H1 (cell line): ENCODE measurements around the gene PRDM10. TPM values are rescaled to one million over a fixed set of nuclear protein-coding genes. Genes with fewer than 3 reads are reported as not detected.

Experiments
- CTCF ChIA-PET: fragments of 300-600 bp; sonication (Branson Sonifier 250); formaldehyde crosslinking; loops from one replicate; lab custom pipeline; 2021; ENCODE audit not compliant: partially characterized antibody; lab: Charles Lee
- POLR2A ChIA-PET: fragments of 300-600 bp; sonication (Branson Sonifier 250); formaldehyde crosslinking; loops from one replicate; lab custom pipeline; 2021; ENCODE audit warnings: inconsistent platforms; ENCODE audit not compliant: partially characterized antibody; lab: Charles Lee
- DNase-seq, 2 experiments: peaks; one replicate each; pipeline versions ENCODE4 v3.0.0 to v3.0.0-alpha.2; 2010 to 2022; ENCODE audit warnings: low spot score in 2 of 2, low read depth in 1 of 2, mixed read lengths in 1 of 2
- FAIRE-seq: peaks from 2 replicates; lab custom pipeline; 2011; peaks lifted over from hg19 to GRCh38; lab: Jason Lieb, UNC
- H2AFZ ChIP-seq: 2 replicates; pipeline ENCODE4 v1.8.1; 2012; ENCODE audit warnings: low read length, inconsistent platforms
- H2AK5ac ChIP-seq: 2 replicates; pipeline ENCODE4 v1.6.1; 2013; ENCODE audit warnings: low read depth, low read length
- H2BK120ac ChIP-seq: replicated peaks from 2 replicates; pipeline ENCODE3; 2013; ENCODE audit warnings: low read depth, low read length, inconsistent platforms
- H2BK12ac ChIP-seq: 2 replicates; pipeline ENCODE4 v1.6.1; 2013; ENCODE audit warnings: low read depth, low read length
- H2BK15ac ChIP-seq: 2 replicates; pipeline ENCODE4 v1.6.1; 2013; ENCODE audit warnings: low read length
- H2BK20ac ChIP-seq: 2 replicates; pipeline ENCODE4 v1.6.1; 2013; ENCODE audit warnings: low read length
- H2BK5ac ChIP-seq: 2 replicates; pipeline ENCODE4 v1.6.1; 2013; ENCODE audit warnings: low read depth, low read length
- H3K14ac ChIP-seq: 2 replicates; pipeline ENCODE4 v1.6.1; 2013; ENCODE audit warnings: inconsistent platforms; ENCODE audit not compliant: insufficient read length
- H3K18ac ChIP-seq: 2 replicates; pipeline ENCODE4 v1.6.1; 2013; ENCODE audit warnings: low read length; ENCODE audit errors: extremely low read depth
- H3K23ac ChIP-seq: 2 replicates; pipeline ENCODE4 v1.6.1; 2013; ENCODE audit warnings: inconsistent platforms; ENCODE audit not compliant: insufficient read length
- H3K23me2 ChIP-seq: 2 replicates; pipeline ENCODE4 v1.6.1; 2013; ENCODE audit warnings: low read depth, low read length
- H3K27ac ChIP-seq: 2 replicates; pipeline ENCODE4 v1.6.1; 2011; ENCODE audit warnings: low read depth, low read length, inconsistent platforms
- H3K27me3 ChIP-seq, 4 experiments: replicated peaks in 1 of 4; 1 replicate in 1 of 4; 2 replicates in 3 of 4; pipeline versions ENCODE4 v1.6.1 to v1.8.1; 2011 to 2013; ENCODE audit warnings: low read length in 3 of 4, mild to moderate bottlenecking in 3 of 4, inconsistent platforms in 2 of 4, mixed read lengths in 2 of 4, moderate library complexity in 1 of 4; ENCODE audit not compliant: control insufficient read depth in 3 of 4, insufficient read depth in 3 of 4; ENCODE audit errors: extremely low read depth in 1 of 4
- H3K36me3 ChIP-seq, 4 experiments: 2 replicates each; pipeline versions ENCODE4 v1.6.1 to v1.8.1; 2011 to 2013; ENCODE audit warnings: mild to moderate bottlenecking in 4 of 4, low read length in 3 of 4, moderate library complexity in 2 of 4, control low read depth in 1 of 4, inconsistent platforms in 1 of 4; ENCODE audit not compliant: insufficient read depth in 4 of 4, control insufficient read depth in 2 of 4
- H3K4ac ChIP-seq: replicated peaks from 2 replicates; pipeline ENCODE3; 2013; ENCODE audit warnings: low read length, low read depth, mixed read lengths, inconsistent platforms; ENCODE audit not compliant: insufficient read length
- H3K4me1 ChIP-seq, 4 experiments: replicated peaks in 1 of 4; 1 replicate in 1 of 4; 2 replicates in 3 of 4; pipeline versions ENCODE4 v1.6.1 to v1.8.1; 2011 to 2013; ENCODE audit warnings: low read length in 3 of 4, inconsistent platforms in 2 of 4, mixed read lengths in 1 of 4; ENCODE audit not compliant: insufficient read depth in 4 of 4, control insufficient read depth in 3 of 4
- H3K4me2 ChIP-seq, 2 experiments: 2 replicates each; pipeline versions ENCODE4 v1.6.1 to v1.8.1; 2011 to 2013; ENCODE audit warnings: low read depth in 2 of 2, low read length in 2 of 2, control low read depth in 1 of 2, inconsistent platforms in 1 of 2, mild to moderate bottlenecking in 1 of 2; ENCODE audit not compliant: insufficient read depth in 1 of 2
- H3K4me3 ChIP-seq, 4 experiments: fragments of 200-600, 300-600 bp in 1 of 4; sonication (generic), shearing (Covaris generic), sonication (Bioruptor Twin) in 1 of 4; 2 replicates each; pipeline versions ENCODE4 v1.5.1 to v1.8.1; 2011 to 2016; ENCODE audit warnings: low read length in 4 of 4, low read depth in 3 of 4, control low read depth in 2 of 4, inconsistent platforms in 2 of 4, mild to moderate bottlenecking in 2 of 4, mixed read lengths in 1 of 4, moderate library complexity in 1 of 4; ENCODE audit not compliant: insufficient read depth in 2 of 4; ENCODE audit errors: extremely low read depth in 1 of 4
- H3K56ac ChIP-seq: replicated peaks from 2 replicates; pipeline ENCODE3; 2013; ENCODE audit warnings: low read depth, mild to moderate bottlenecking, mixed read lengths, low read length, inconsistent platforms; ENCODE audit not compliant: insufficient read length
- H3K79me1 ChIP-seq: 2 replicates; pipeline ENCODE4 v1.6.1; 2013; ENCODE audit warnings: low read depth, low read length, control low read depth
- H3K79me2 ChIP-seq, 2 experiments: 2 replicates each; pipeline versions ENCODE4 v1.6.1 to v1.8.1; 2012 to 2013; ENCODE audit warnings: low read length in 2 of 2, mild to moderate bottlenecking in 2 of 2, inconsistent platforms in 1 of 2; ENCODE audit not compliant: insufficient read depth in 2 of 2, control insufficient read depth in 1 of 2
- H3K9ac ChIP-seq, 4 experiments: replicated peaks in 1 of 4; 1 replicate in 1 of 4; 2 replicates in 3 of 4; pipeline versions ENCODE4 v1.6.1 to v1.8.1; 2011 to 2013; ENCODE audit warnings: low read depth in 3 of 4, low read length in 3 of 4, control low read depth in 2 of 4, mild to moderate bottlenecking in 2 of 4, moderate library complexity in 2 of 4, inconsistent platforms in 1 of 4; ENCODE audit errors: extremely low read depth in 1 of 4
- H3K9me3 ChIP-seq, 2 experiments: 2 replicates each; pipeline versions ENCODE4 v1.6.1 to v1.8.1; 2012 to 2013; ENCODE audit warnings: mild to moderate bottlenecking in 2 of 2, moderate library complexity in 2 of 2, control low read depth in 1 of 2, inconsistent platforms in 1 of 2, low read depth in 1 of 2, low read length in 1 of 2, mixed read lengths in 1 of 2; ENCODE audit not compliant: insufficient read depth in 2 of 2
- H4K20me1 ChIP-seq, 2 experiments: replicated peaks in 1 of 2; 2 replicates each; pipeline versions ENCODE3 to v1.8.1; 2011 to 2013; ENCODE audit warnings: inconsistent platforms in 2 of 2, low read length in 2 of 2, mild to moderate bottlenecking in 1 of 2; ENCODE audit not compliant: insufficient read depth in 2 of 2, control insufficient read depth in 1 of 2
- H4K5ac ChIP-seq: 2 replicates; pipeline ENCODE4 v1.6.1; 2013; ENCODE audit warnings: low read length, low read depth, mixed read lengths, inconsistent platforms; ENCODE audit not compliant: insufficient read length
- H4K8ac ChIP-seq: 2 replicates; pipeline ENCODE4 v1.8.0; 2013; ENCODE audit warnings: mild to moderate bottlenecking, moderate library complexity, low read length, inconsistent platforms; ENCODE audit not compliant: insufficient read depth; ENCODE audit errors: extremely low read depth
- H4K91ac ChIP-seq: replicated peaks from 2 replicates; pipeline ENCODE3; 2013; ENCODE audit warnings: low read length, mixed read lengths, inconsistent platforms; ENCODE audit not compliant: insufficient read length
- FOSL1 ChIP-seq: IDR thresholded peaks from 2 replicates; pipeline ENCODE4 v1.6.1; 2011; ENCODE audit warnings: mild to moderate bottlenecking, low read depth, low read length, moderate library complexity; ENCODE audit not compliant: insufficient read depth
- RAD21 ChIP-seq, 2 experiments: IDR thresholded peaks in 1 of 2; conservative IDR thresholded peaks in 1 of 2; 2 replicates each; pipeline ENCODE4 v1.6.1; 2011; ENCODE audit warnings: low read depth in 2 of 2, low read length in 2 of 2, improper control_type of control experiment in 1 of 2, inconsistent platforms in 1 of 2, mild to moderate bottlenecking in 1 of 2, moderate library complexity in 1 of 2
- RBBP5 ChIP-seq: IDR thresholded peaks from 2 replicates; pipeline ENCODE4 v1.7.1; 2012; ENCODE audit warnings: low read depth, mild to moderate bottlenecking, inconsistent platforms, low read length, moderate library complexity, borderline replicate concordance
- WGBS, 2 experiments: shearing (Covaris generic) in 1 of 2; methylation state at CpG; one replicate each; pipeline versions ENCODE4 v1.1.6 to v1.1.7; 2013 to 2015; ENCODE audit warnings: low lambda C conversion rate in 2 of 2, mixed read lengths in 2 of 2, inconsistent platforms in 1 of 2, low coverage in 1 of 2, missing lambda C conversion rate in 1 of 2; ENCODE audit not compliant: insufficient replicate concordance in 2 of 2, insufficient coverage in 1 of 2, insufficient read length in 1 of 2; ENCODE audit errors: extremely low coverage in 1 of 2, missing lambda C conversion rate in 1 of 2; 5-methylcytosine and 5-hydroxymethylcytosine counted together
- polyA plus RNA-seq, 7 experiments: library from polyadenylated mRNA; depleted of rRNA in 3 of 7; stranded (reverse) in 5 of 7; unstranded in 2 of 7; fragments of >200 nt in 5 of 7; fragments of 200-250 nt in 2 of 7; gene quantifications; 1 replicate in 5 of 7; 2 replicates in 1 of 7; 4 replicates in 1 of 7; pipeline versions ENCODE4 v1.2.1 to v1.2.3, GENCODE V29; 2011 to 2013; ENCODE audit warnings: missing spikeins in 2 of 7, mixed read lengths in 2 of 7
- total RNA-seq: library from RNA; stranded (reverse); fragmentation: NEBNext Ultra II Directional; extraction: Animal tissue kit (Norgen Biotek cat#: 25700); gene quantifications from 2 replicates; pipeline ENCODE4 v1.2.1, GENCODE V29; 2021
- TF ChIP-seq, protein P1 (sequence below): IDR thresholded peaks from 2 replicates; pipeline ENCODE4 v1.6.1; 2012; ENCODE audit warnings: inconsistent platforms
- TF ChIP-seq, protein P2 (sequence below), 3 experiments: IDR thresholded peaks; 1 replicate in 2 of 3; 2 replicates in 1 of 3; pipeline versions ENCODE4 v1.5.1 to v1.6.1; 2011; ENCODE audit warnings: low read length in 3 of 3, mild to moderate bottlenecking in 3 of 3, inconsistent platforms in 2 of 3, low read depth in 1 of 3, moderate library complexity in 1 of 3; ENCODE audit not compliant: insufficient read depth in 1 of 3; ENCODE audit errors: control extremely low read depth in 1 of 3

The PRDM10 gene
- total and polyA plus RNA-seq, 2 of the 8 experiments (the other 6 are each of a cell fraction or from before 2014, with no cell fraction given), result 15.5 to 19.2 TPM

DNA sequence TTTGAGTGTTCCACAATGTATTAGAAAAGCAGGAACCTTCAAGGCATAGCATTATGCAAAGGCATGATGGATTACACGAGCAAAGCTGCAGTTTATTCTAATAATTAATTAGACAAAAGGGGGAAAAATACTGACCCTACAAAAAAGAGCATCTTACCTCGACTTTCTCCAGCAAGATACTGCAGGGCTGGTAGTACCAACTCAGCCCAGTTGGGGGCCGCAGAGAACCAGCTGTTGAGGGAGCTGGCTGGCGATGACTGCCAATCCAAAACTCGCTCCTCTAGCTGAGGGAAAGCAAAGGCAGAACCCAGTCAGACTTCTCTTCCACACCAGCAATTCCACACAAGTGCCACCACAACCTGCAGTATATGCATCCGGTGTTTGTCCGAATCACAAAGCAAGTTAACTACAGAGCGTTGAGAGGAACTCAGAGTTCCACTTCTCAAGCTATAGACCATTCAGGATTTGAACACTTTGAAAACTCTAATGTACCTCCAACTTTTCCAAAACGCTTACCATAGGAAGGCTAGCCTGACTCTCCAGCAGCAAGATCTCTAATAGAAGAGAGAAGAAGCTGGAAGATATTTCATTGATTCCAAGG lies 121.0 kb downstream of the PRDM10 start:
- no peak overlapping the region for H4K5ac ChIP-seq
- FAIRE-seq (peak; percentile 52), DNase-seq (peak in 1 of 2 experiments; percentile 79)
- H3K9ac ChIP-seq, result no peak overlapping the region
- no peak overlapping the region for H3K4me3 ChIP-seq
- H3K23ac ChIP-seq, result no peak overlapping the region
- H3K18ac ChIP-seq, result no peak overlapping the region
- ChIA-PET POLR2A (no interaction called here), CTCF (interaction anchor here (0.6 to 2.4 kb wide), 23 partner anchors 9 to 640 kb away, joined by 3 to 15 read pairs (median 4); partner anchors contain the start of gene NFRKB)
- peaks cover 25 to 87% (median 76%) of the 10 kb centered on the region in 4 experiments for H3K36me3 ChIP-seq
- no peak overlapping the region for H3K56ac ChIP-seq
- H3K14ac ChIP-seq, result no peak overlapping the region
- H2BK20ac ChIP-seq, result no peak overlapping the region
- no peak overlapping the region; the same call in 1 of the 2 replicates for H4K8ac ChIP-seq
- no peaks in the 10 kb centered on the region for H3K79me2 ChIP-seq
- no peak overlapping the region for H4K91ac ChIP-seq
- H3K27me3 ChIP-seq, result no peaks in the 10 kb centered on the region
- no peak overlapping the region for H2BK12ac ChIP-seq
- H3K27ac ChIP-seq, result no peak overlapping the region
- H3K79me1 ChIP-seq, result no peaks in the 10 kb centered on the region; the same call in 1 of the 2 replicates
- no peak overlapping the region for H3K4ac ChIP-seq
- H2AK5ac ChIP-seq, result no peak overlapping the region
- H2BK15ac ChIP-seq, result no peak overlapping the region
- peaks cover 0 to 10% of the 10 kb centered on the region in 2 experiments for H4K20me1 ChIP-seq
- H2AFZ ChIP-seq, result no peak overlapping the region
- no peak overlapping the region for H3K4me2 ChIP-seq
- H3K4me1 ChIP-seq, result no peaks in the 10 kb centered on the region
- no peaks in the 10 kb centered on the region for H3K23me2 ChIP-seq
- 83% methylated on average over 9 of the region's 9 CpGs; no CpG with 5 or more reads in 1 of the 2 experiments for WGBS, 2 experiments
- no peak overlapping the region for H2BK5ac ChIP-seq
- no peaks in the 10 kb centered on the region for H3K9me3 ChIP-seq
- TF ChIP-seq, protein P1, sequence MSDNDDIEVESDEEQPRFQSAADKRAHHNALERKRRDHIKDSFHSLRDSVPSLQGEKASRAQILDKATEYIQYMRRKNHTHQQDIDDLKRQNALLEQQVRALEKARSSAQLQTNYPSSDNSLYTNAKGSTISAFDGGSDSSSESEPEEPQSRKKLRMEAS, result no peak
- TF ChIP-seq, protein P2, sequence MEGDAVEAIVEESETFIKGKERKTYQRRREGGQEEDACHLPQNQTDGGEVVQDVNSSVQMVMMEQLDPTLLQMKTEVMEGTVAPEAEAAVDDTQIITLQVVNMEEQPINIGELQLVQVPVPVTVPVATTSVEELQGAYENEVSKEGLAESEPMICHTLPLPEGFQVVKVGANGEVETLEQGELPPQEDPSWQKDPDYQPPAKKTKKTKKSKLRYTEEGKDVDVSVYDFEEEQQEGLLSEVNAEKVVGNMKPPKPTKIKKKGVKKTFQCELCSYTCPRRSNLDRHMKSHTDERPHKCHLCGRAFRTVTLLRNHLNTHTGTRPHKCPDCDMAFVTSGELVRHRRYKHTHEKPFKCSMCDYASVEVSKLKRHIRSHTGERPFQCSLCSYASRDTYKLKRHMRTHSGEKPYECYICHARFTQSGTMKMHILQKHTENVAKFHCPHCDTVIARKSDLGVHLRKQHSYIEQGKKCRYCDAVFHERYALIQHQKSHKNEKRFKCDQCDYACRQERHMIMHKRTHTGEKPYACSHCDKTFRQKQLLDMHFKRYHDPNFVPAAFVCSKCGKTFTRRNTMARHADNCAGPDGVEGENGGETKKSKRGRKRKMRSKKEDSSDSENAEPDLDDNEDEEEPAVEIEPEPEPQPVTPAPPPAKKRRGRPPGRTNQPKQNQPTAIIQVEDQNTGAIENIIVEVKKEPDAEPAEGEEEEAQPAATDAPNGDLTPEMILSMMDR (IDR thresholded peaks at IDR 0.05; ENCODE audit: control extremely low read depth in 1 of 3, insufficient read depth in 1 of 3, low read depth in 1 of 3, low read length in 3 of 3), result peak; percentile 53 to 78 (median 64)
- TF ChIP-seq RBBP5 (no peak), FOSL1 (no peak), RAD21 (IDR thresholded peaks at IDR 0.05 in 1 of 2, conservative IDR thresholded peaks at IDR 0.05 in 1 of 2; ENCODE audit: low read depth in 2 of 2, low read length in 2 of 2) (peak; percentile 59 to 69)
- no peak overlapping the region for H2BK120ac ChIP-seq
